UCSD-AML1 (cell line): ENCODE results near the gene SEC31A.
"Not testable (repeated sequence)": the region's sequence is repeated elsewhere in the genome, so short reads cannot be mapped to it uniquely, and the experiment has no call there.

ENCODE experiments used
- DNase-seq: peaks from one replicate; lab custom pipeline; 2025; ENCODE audit not compliant: unreplicated experiment; lab: John Stamatoyannopoulos, UW

Gene SEC31A, protein sequence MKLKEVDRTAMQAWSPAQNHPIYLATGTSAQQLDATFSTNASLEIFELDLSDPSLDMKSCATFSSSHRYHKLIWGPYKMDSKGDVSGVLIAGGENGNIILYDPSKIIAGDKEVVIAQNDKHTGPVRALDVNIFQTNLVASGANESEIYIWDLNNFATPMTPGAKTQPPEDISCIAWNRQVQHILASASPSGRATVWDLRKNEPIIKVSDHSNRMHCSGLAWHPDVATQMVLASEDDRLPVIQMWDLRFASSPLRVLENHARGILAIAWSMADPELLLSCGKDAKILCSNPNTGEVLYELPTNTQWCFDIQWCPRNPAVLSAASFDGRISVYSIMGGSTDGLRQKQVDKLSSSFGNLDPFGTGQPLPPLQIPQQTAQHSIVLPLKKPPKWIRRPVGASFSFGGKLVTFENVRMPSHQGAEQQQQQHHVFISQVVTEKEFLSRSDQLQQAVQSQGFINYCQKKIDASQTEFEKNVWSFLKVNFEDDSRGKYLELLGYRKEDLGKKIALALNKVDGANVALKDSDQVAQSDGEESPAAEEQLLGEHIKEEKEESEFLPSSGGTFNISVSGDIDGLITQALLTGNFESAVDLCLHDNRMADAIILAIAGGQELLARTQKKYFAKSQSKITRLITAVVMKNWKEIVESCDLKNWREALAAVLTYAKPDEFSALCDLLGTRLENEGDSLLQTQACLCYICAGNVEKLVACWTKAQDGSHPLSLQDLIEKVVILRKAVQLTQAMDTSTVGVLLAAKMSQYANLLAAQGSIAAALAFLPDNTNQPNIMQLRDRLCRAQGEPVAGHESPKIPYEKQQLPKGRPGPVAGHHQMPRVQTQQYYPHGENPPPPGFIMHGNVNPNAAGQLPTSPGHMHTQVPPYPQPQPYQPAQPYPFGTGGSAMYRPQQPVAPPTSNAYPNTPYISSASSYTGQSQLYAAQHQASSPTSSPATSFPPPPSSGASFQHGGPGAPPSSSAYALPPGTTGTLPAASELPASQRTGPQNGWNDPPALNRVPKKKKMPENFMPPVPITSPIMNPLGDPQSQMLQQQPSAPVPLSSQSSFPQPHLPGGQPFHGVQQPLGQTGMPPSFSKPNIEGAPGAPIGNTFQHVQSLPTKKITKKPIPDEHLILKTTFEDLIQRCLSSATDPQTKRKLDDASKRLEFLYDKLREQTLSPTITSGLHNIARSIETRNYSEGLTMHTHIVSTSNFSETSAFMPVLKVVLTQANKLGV

GRCh38 chr4:82890901-82891706 is at the start of gene SEC31A:
TSS of gene SEC31A (minus strand) at chr4:82891153. CDS start at chr4:82881936, 9,217 bp downstream.
- DNase-seq = peak; percentile 98

DNA sequence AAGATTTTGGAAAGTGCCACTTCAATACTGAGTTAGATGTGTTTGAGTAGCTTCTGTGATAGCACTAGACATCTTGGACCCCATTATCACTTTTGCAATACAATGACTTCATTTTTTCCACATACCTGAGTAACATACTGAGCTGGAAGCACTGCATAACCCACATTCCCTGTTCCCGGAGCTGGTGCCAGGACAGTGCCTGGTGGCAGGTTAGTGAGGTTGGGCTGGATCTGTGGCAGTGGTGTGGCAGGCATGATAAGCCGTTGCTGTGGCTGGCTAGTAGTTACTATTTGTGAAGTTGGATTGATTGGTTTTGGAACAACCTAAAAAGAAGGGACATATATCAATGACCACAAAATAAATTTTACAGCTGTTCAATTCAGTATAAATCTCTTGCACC is 48.5 kb upstream of the SEC31A start:
- DNase-seq = no peak

GRCh38 chr4:82934441-82934840 is 43.5 kb upstream of the SEC31A start:
- no peak for DNase-seq

DNA sequence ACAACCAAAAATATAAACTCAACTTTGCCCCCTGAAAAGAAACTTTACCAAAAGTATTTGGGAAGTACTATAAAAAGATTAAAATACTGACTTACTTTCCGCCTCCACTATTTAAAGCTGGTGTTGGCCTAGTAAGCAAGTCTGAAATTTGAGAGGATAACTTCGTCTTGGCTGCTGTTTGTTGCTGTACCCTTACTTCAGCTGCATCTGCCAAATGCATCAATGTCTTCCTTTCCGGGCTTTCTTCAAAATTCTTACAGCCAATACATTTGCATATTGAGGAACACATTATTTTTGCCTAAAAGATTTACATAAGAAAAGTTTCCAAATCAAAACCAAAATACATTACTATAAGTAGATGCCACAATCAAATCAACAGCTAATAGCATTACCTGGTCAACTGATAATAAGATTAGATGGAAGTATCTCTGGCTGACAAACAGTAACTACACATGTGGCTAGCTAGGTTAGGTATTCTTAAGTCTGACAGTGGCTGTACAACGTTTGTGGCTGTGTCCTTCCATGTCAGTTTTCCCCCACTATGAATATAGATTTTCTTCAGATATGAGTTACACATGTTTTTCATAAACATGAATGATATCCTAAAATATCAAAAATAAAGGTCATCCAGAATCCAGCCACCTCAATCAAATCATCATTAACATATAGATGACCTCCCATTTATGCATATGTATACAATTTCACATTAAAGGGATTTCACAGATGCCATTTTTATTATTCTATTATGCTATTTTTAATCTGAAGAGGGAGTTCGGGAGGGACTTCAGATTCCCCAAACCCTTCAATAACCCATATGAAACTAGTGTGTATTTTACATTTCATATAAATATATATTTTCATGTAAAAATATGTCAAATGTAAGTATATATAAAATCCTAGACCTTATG is 40.1 kb upstream of the SEC31A start:
- no peak for DNase-seq

DNA sequence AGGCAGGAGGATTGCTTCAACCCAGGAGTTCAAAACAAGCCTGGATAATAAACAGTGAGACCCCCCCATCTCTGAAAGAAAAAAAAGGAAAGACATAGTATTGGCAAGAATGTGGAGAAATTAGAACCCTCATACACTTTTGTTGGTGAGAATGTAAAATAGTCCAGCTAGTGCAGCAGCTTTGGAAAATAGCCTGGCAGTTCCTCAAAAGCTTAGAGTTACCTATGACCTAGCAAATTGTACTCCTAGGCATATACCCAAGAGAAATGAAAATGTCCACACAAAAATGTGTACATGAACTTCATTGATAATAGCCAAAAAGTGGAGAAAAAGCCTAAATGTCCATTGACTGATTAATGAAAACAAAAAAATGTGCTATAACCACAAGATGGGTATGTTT is 30.8 kb upstream of the SEC31A start:
- no peak for DNase-seq

DNA sequence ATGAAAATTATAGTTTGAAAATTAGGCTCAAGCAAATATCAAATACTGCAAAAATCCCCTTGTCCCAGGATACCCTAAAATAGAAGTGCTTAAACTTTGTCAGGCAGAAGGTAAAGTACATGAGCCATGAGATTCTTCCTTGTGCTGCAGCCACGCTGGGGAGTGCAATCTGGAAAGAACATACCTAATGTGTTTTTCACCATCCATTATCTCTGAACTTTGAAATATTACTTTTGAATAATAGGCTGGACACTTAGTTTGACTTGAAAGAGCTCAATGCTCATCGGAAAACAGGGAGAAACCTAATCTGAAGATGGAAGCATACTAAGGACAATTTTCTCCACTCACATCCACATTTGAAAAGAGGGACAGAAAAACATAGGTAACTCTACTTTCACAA is 28.4 kb upstream of the SEC31A start:
- DNase-seq = no peak

DNA sequence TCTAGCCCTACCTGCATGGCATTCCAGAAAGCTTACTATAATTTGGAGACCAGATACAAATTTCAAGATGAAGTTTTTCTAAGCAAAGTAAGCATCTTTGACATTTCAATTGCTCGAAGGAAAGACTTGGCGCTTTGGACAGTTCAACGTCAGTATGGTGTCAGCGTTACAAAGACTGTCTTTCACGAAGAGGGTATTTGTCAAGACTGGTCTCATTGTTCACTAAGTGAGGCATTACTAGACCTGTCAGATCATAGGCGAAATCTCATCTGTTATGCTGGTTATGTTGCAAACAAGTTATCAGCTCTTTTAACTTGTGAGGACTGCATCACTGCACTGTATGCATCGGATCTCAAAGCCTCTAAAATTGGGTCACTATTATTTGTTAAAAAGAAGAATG is 27.1 kb upstream of the SEC31A start:
- DNase-seq = no peak

DNA sequence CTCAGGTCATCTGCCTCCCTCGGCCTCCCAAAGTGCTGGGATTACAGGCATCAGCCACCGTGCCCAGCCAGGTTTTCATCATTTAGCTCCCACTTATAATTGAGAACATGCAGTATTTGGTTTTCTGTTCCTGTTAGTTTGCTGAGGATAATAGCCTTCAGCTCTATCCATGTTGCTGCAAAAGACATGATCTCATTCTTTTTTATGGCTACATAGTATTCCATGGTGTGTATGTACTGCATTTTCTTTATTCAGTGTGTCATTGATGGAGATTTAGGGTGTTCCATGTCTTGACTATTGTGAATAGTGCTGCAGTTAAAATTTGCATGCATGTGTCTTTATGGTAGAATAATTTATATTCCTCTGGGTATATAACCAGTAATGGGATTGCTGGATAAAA is 23.0 kb upstream of the SEC31A start:
- DNase-seq = not testable (repeated sequence)

DNA sequence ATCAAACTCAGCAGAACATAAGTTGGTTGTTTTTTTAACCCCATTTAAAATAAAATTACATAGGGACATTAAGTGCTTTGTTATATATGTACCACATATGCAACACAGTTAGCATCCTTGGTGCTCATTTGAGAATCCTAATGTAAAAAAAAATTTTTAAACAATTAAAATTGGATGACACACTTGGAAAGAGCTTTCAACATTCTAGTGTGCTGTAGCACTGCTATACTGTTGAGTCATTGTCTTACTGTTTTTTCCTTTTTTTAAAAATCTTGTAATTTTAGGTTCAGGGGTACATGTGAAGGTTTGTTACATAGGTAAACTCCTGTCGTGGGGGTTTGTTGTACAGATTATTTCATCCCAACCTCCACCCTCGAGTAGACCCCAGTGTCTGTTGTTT is 22.4 kb upstream of the SEC31A start:
- no peak for DNase-seq

GRCh38 chr4:82909326-82909725 is 18.4 kb upstream of the SEC31A start:
- DNase-seq = no peak

GRCh38 chr4:82906469-82906868 is 15.5 kb upstream of the SEC31A start:
- DNase-seq = no peak

DNA sequence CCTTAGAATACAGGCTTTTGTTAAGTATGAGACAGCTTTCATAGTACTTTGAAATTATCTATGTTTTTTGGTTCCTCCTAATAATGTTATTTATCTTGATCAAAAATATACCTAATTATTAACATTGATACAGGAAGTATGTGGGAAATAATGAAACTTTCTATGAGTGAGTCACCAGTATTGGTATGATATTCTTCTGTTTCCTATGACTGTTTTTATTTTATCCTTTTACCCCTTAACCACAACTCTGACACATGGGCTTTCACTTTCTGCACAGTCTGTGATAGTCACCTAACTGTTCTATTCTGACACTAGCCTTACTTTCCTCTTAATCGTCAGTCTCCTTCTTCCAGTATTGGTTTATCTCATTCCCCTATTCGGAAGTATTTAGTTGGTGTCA is 14.3 kb upstream of the SEC31A start:
- no peak for DNase-seq

- DNase-seq = no peak
These were observed 12.8 kb upstream of the SEC31A start for GRCh38 chr4:82903737-82904136.

DNA sequence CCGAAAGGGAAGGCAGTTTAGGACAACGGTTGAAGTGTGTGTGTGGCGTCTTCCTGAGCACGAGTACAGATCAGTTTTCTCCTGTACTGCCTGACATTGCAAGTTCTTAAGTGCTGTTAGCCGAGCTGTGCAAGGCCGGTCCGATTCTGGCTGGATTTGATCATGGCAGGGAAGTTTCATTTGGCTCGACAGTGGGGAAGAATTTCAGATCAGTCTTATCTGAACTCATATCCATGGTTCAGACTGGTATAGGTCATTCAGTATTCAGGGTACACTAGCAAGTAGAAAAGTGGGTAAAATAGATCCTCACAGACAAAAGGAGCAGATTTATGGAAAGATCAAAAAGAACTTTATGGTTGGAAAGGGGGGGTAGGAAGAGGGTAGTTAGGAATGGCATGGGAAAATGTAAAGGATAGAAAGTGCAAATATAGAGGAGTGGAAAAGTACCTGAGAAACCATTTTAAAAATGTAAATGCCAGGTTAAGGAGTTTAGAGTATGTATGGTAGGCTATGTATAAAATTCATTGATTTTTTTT is 10.3 kb upstream of the SEC31A start:
- DNase-seq = no peak

DNA sequence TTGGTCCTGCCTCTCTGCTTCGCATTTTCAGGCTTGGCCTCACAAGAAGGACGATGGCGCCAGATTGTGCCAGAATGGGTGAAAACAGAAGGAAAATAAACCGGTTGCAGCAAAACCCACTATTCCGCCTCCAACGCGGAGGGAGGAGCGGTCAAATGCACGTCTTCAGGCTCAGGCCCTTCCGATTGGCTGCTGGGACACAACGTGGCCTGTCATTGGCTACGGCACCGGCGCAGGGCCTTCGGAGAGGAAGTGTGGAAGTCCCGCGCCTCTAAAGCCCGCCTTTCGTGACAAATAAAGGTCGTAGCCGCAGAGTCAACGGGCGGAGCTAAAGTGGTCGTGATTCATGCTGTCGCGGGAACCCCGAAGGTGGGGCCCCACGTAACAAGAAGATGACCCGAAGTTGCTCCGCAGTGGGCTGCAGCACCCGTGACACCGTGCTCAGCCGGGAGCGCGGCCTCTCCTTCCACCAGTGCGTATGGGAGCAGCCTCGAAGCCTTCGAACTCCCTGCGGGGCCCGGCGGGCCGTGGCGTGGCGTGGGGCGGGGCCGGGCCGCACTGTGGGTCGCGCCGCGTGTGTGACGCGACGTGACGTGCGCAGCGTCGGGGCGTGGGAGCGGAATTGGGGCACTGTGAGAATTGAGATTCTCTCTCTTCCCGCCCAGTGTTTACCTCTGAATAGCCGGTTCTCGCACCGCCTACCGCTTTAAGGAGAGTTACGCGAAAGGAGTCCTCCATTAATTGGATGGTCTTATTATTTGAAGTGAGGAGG is 9.6 kb upstream of the SEC31A start, which contains the start of gene THAP9:
Gene THAP9 (plus strand): TSS at position 325 of the 772 bp plus-strand sequence. CDS start 68 bp downstream, at position 393.
- peak; percentile 98 for DNase-seq

- no peak for DNase-seq
These were observed 9.1 kb upstream of the SEC31A start for GRCh38 chr4:82900066-82900410.

- DNase-seq = no peak
These were observed 8.6 kb upstream of the SEC31A start for GRCh38 chr4:82899374-82900065.
